Iris pigment epithelial cell (primary cell): ENCODE results near the gene REEP1.
"Not testable (repeated sequence)": the region's sequence is repeated elsewhere in the genome, so short reads cannot be mapped to it uniquely, and the experiment has no call there.

Source experiments
- DNase-seq: peaks from one replicate; pipeline ENCODE4 v3.0.0-alpha.2; 2011; ENCODE audit warnings: low read depth

REEP1 gene

GRCh38 chr2:86283411-86284030 lies 53.9 kb downstream of the REEP1 start:
- DNase-seq: no peak

- DNase-seq: no peak
Measured at GRCh38 chr2:86281066-86281700, 56.2 kb downstream of the REEP1 start.

- DNase-seq: no peak
Measured at GRCh38 chr2:86280191-86280667, 57.2 kb downstream of the REEP1 start.

- DNase-seq: no peak
Measured at GRCh38 chr2:86275962-86276361, 61.5 kb downstream of the REEP1 start.

GRCh38 chr2:86275384-86275799 lies 62.0 kb downstream of the REEP1 start:
- no peak for DNase-seq

GRCh38 chr2:86274918-86275275 lies 62.5 kb downstream of the REEP1 start:
- peak; percentile 5 for DNase-seq

GRCh38 chr2:86274265-86274917 lies 63.0 kb downstream of the REEP1 start:
- DNase-seq: peak; percentile 84

- no peak for DNase-seq
Measured at GRCh38 chr2:86272111-86272510, 65.3 kb downstream of the REEP1 start.

- DNase-seq: no peak
Measured at GRCh38 chr2:86271248-86271647, 66.2 kb downstream of the REEP1 start.

- DNase-seq: no peak
Measured at GRCh38 chr2:86263956-86264355, 73.5 kb downstream of the REEP1 start.

GRCh38 chr2:86260978-86261377 lies 76.4 kb downstream of the REEP1 start:
- DNase-seq: no peak

GRCh38 chr2:86258106-86258505 lies 79.3 kb downstream of the REEP1 start:
- DNase-seq: no peak

GRCh38 chr2:86256982-86257381 lies 80.4 kb downstream of the REEP1 start:
- no peak for DNase-seq

GRCh38 chr2:86256300-86256699 lies 81.1 kb downstream of the REEP1 start:
- DNase-seq: no peak

- no peak for DNase-seq
Measured at GRCh38 chr2:86254576-86255538, 82.6 kb downstream of the REEP1 start.

GRCh38 chr2:86253424-86253823 lies 84.0 kb downstream of the REEP1 start:
- DNase-seq: no peak

- no peak for DNase-seq
Measured at GRCh38 chr2:86251840-86252266, 85.6 kb downstream of the REEP1 start.

- peak; percentile 63 for DNase-seq
Measured at GRCh38 chr2:86249579-86250391, 87.6 kb downstream of the REEP1 start.

GRCh38 chr2:86249176-86249575 lies 88.2 kb downstream of the REEP1 start:
- no peak for DNase-seq

GRCh38 chr2:86245222-86245621 lies 92.2 kb downstream of the REEP1 start:
- DNase-seq: not testable (repeated sequence)

- DNase-seq: not testable (repeated sequence)
Measured at GRCh38 chr2:86244781-86245180, 92.6 kb downstream of the REEP1 start.
